GM12801 (cell line): ENCODE data around the gene BNIP5.

ENCODE experiments used
- TF ChIP-seq, protein P1 (sequence below): IDR thresholded peaks from one replicate; pipeline ENCODE4 v1.5.1; 2011; ENCODE audit warnings: control low read depth; ENCODE audit not compliant: insufficient read length; ENCODE audit errors: extremely low read depth

Gene BNIP5

DNA sequence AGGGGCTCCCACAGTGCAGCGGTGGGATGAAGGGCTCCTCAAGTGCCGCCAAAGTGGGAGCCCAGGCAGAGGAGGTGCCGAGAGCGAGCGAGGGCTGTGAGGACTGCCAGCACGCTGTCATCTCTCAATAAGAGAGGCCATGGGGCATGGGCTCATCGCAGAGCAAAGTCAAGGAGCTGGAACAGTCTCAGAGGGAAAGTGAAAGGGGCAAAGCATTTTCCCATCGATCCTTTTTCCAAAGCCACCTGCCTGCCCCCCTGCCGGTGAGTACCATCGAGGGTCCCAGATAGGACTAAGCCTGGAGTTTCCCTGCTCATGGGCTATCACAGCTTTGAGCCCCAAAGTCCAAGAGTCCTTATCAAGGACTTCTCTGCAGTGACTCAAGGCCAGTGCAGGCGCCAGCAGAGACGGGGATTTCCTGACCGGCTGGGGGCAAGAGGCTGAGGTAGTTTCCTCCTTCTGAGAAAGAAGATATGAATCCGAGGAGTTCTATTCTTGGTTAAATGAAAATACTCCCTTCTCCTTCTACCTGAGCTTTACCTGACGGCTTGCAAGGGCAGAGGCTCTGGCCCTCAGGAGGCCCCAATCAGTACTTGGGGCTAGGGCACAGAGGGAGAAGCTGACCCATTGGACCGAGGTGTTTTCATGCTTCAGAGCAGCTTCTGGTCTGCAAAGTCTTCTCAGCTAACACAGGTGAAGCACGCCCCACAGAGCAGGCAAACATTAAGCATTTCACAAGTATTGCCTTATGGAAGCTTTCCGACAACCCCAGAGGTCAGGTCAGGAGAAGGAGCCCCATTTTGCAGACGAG, 28.2 kb upstream of the BNIP5 start:
- TF ChIP-seq, protein P1, sequence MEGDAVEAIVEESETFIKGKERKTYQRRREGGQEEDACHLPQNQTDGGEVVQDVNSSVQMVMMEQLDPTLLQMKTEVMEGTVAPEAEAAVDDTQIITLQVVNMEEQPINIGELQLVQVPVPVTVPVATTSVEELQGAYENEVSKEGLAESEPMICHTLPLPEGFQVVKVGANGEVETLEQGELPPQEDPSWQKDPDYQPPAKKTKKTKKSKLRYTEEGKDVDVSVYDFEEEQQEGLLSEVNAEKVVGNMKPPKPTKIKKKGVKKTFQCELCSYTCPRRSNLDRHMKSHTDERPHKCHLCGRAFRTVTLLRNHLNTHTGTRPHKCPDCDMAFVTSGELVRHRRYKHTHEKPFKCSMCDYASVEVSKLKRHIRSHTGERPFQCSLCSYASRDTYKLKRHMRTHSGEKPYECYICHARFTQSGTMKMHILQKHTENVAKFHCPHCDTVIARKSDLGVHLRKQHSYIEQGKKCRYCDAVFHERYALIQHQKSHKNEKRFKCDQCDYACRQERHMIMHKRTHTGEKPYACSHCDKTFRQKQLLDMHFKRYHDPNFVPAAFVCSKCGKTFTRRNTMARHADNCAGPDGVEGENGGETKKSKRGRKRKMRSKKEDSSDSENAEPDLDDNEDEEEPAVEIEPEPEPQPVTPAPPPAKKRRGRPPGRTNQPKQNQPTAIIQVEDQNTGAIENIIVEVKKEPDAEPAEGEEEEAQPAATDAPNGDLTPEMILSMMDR: no peak

DNA sequence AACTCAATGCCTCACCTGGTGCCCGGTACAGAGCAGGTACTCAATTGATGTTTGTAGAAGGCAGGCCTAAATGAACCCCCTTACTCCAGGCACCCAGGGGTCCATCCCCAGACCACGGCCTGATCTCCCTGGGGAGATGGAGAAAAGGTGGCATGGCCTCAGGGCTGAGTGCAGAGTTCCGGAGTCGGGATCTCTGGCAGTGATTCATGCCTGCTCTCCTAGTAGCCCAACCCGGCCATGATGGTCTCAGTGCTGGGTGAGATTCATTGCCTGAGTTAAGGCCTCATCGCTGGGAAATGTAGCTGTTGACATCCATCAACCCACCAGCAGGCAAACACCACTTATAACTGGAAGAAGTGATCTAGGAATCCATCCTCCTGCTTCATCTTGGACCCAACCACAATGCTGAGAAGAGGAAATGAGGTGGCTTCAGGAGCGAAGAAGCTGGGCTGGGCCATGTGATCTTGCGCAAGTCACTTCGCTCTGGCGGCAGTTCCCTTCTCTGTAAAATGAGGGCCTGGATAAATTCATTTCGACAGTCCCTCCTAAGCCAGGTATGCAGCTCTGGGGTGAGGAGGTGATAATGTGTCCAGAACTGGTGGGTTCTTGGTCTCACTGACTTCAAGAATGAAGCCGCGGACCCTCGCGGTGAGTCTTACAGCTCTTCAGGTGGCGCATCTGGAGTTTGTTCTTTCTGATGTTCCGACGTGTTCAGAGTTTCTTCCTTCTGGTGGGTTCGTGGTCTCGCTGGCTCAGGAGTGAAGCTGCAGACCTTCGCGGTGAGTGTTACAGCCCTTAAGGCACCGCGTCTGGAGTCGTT, 26.1 kb upstream of the BNIP5 start:
- TF ChIP-seq, protein P1: no peak

DNA sequence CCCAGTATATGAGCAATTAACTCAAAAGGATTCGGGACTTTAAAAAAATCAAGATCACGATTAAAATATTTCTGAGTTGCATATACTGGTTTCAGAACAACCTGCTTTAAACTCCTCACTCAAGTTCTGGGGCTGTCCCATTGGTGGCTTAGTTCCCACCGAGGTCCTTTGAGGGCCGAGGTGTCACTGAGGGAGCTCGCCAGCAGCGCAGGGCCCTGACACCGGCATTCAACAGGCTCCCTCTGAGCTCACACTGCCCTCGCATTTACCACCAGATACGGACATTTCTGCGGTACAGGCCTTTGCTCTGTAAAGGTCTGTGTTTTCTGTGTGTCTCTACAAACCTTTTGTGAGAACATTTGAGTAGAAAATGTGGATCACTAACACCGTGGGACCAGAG, 24.4 kb upstream of the BNIP5 start:
- TF ChIP-seq, protein P1: no peak

DNA sequence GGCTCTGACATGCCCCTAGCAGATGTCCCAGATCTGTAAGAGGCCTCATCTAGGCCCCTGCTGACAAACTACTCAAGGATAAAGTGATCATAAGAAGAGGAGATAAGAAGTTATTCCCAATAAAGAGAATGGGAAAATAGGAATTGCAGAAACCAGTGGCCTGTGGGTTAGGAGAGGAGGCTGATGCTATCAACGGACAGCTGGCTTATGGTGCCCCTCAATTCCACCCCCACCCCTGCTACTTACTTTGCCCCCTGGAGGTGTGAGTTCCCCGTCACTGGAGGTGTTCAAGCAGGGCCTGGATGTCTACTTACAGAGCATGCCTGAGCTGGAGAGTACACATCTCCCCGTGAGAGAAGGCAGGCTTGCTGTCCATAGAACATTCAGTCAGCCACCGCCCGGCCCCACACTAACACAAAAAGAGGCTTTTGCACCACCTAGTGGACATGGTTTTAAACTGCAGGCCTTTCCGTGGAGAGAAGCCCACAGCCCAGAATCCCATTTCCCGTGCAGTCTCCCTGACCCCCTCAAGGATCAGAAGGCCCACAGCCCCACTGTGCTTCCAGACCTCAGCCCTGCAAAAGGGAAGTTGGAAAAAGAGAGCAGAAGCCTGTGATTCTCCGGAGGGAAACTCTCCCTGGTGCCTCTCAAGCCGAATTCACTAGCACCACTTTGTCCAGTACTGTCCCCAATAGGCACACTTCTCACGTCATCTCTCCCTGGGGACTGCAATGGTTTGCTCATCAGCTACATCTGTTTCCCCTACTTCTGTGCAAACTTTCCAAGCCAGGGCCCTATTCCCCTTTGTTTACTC, 23.8 kb upstream of the BNIP5 start:
- TF ChIP-seq, protein P1: no peak

DNA sequence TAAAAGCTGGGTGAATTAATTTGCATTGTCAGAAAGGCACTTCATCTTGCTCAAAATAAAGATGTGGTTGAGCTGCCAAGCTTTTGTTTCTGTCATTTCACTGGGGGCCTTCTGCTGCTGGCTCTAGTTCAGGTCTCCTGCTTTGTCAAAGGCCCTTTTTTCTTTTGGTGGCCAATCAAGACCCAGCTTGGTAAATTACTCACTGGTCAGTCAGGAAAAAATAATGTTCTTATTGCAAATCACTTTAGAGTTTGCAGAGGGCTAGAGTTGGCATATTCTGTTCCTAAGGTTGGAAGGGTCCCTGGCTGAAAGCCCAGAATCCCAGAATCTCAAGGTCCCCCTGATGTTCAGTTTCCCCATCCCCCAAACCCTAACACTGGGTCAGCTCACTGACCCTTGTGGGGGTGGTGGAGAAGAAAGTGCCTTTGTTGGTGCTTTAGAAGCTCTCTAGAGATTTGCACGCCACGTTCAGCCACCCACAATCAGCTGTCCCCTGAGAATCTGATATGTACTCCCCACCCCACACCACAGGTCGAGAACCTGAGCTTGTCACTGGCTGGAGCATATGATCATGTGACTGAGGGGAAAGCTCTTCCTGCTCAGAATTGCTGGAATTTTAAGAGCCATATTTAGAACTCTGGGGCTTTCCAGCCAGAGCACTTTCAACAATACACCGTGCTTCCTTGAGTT, 21.7 kb upstream of the BNIP5 start:
- TF ChIP-seq, protein P1: no peak

DNA sequence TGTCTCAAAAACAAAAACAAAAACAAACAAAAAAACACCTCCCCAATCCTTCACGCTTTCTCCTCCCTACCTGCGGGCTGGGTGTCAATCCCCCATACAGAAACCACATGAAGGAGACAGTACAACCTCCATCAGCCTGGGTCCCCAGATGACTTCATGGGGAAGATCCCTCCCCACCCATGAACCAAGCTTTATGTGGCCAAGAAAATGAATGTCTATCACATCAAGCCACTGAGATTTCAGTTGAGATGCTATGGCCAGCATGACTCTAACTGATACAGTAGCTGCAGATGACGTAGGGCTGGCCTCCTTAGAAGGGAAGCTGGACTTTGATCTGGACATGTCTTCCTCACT, 21.2 kb upstream of the BNIP5 start:
- TF ChIP-seq, protein P1: no peak
